HL-60 (cell line): Measurements from ENCODE around the gene MPV17L2.

Experiments
- TF ChIP-seq, protein P1 (sequence below): IDR thresholded peaks from one replicate; pipeline ENCODE4 v1.5.1; 2011; ENCODE audit warnings: low read length, control low read depth, inconsistent platforms; ENCODE audit not compliant: insufficient read depth
- TF ChIP-seq, protein P2 (sequence below): IDR thresholded peaks from 2 replicates; pipeline ENCODE4 v1.6.1; 2012; ENCODE audit warnings: low read depth; ENCODE audit not compliant: insufficient replicate concordance

DNA sequence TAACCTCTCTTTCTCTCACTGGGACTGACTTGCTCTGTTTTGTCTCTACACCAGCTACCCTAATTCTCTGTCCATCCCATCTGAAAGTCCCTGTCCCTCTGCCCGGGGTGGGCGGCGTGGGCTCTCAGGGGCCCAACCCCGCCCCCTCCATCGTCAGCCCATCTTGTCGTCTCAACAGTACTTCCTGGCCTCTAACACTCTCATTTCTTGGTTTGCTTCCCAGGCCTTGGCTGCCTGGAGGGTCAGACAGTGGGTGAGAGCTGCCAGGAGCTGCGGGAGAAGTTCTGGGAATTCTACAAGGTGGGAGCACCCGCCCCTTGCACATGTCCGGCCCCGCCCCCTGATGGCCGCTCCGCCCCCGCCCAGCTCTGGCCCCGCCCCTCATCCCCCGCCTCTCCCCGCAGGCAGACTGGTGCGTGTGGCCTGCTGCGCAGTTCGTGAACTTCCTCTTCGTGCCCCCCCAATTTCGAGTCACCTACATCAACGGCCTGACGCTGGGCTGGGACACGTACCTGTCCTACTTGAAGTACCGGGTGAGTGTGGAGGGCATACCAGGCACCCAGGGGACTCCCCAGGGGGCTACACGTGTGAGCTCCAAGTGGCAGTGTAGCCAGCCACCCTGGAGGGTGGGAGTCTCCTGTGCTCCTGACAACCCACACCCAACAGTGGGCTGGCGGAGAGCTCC, 1.7 kb downstream of the MPV17L2 start:
- TF ChIP-seq, protein P1, sequence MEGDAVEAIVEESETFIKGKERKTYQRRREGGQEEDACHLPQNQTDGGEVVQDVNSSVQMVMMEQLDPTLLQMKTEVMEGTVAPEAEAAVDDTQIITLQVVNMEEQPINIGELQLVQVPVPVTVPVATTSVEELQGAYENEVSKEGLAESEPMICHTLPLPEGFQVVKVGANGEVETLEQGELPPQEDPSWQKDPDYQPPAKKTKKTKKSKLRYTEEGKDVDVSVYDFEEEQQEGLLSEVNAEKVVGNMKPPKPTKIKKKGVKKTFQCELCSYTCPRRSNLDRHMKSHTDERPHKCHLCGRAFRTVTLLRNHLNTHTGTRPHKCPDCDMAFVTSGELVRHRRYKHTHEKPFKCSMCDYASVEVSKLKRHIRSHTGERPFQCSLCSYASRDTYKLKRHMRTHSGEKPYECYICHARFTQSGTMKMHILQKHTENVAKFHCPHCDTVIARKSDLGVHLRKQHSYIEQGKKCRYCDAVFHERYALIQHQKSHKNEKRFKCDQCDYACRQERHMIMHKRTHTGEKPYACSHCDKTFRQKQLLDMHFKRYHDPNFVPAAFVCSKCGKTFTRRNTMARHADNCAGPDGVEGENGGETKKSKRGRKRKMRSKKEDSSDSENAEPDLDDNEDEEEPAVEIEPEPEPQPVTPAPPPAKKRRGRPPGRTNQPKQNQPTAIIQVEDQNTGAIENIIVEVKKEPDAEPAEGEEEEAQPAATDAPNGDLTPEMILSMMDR, result no peak
- TF ChIP-seq, protein P2, sequence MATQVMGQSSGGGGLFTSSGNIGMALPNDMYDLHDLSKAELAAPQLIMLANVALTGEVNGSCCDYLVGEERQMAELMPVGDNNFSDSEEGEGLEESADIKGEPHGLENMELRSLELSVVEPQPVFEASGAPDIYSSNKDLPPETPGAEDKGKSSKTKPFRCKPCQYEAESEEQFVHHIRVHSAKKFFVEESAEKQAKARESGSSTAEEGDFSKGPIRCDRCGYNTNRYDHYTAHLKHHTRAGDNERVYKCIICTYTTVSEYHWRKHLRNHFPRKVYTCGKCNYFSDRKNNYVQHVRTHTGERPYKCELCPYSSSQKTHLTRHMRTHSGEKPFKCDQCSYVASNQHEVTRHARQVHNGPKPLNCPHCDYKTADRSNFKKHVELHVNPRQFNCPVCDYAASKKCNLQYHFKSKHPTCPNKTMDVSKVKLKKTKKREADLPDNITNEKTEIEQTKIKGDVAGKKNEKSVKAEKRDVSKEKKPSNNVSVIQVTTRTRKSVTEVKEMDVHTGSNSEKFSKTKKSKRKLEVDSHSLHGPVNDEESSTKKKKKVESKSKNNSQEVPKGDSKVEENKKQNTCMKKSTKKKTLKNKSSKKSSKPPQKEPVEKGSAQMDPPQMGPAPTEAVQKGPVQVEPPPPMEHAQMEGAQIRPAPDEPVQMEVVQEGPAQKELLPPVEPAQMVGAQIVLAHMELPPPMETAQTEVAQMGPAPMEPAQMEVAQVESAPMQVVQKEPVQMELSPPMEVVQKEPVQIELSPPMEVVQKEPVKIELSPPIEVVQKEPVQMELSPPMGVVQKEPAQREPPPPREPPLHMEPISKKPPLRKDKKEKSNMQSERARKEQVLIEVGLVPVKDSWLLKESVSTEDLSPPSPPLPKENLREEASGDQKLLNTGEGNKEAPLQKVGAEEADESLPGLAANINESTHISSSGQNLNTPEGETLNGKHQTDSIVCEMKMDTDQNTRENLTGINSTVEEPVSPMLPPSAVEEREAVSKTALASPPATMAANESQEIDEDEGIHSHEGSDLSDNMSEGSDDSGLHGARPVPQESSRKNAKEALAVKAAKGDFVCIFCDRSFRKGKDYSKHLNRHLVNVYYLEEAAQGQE, result no peak
